Psoas muscle (tissue), 8 donors: ENCODE measurements around the gene MAP7. TPM values are rescaled to one million over a fixed set of nuclear protein-coding genes. Genes with fewer than 3 reads are reported as not detected.

Experiments used
- ATAC-seq, 4 donors: fragments of 200-7000 bp; cut with Tn5 transposase; one replicate each; pipeline ENCODE4 v1.9.1; 2020; ENCODE audit warnings: moderate library complexity in 3 of 4, mild to moderate bottlenecking in 2 of 4
- DNase-seq, 2 donors: peaks; one replicate each; pipeline ENCODE4 v3.0.0-alpha.2; 2020
- H3K27ac ChIP-seq: fragments of 200-600 bp; one replicate; pipeline ENCODE4 v1.8.0; 2022
- H3K27me3 ChIP-seq, 3 donors: fragments of 200-600 bp in 1 of 3; one replicate each; pipeline versions ENCODE4 v1.6.1 to v1.8.0; 2013 to 2022; ENCODE audit warnings: low read length in 2 of 3, mild to moderate bottlenecking in 2 of 3, moderate library complexity in 1 of 3; ENCODE audit not compliant: insufficient read depth in 3 of 3
- H3K36me3 ChIP-seq, 2 donors: fragments of 200-600 bp in 1 of 2; one replicate each; pipeline versions ENCODE4 v1.6.1 to v1.8.0; 2013 to 2022; ENCODE audit warnings: low read depth in 1 of 2, mild to moderate bottlenecking in 1 of 2, moderate library complexity in 1 of 2; ENCODE audit not compliant: insufficient read depth in 1 of 2
- H3K4me1 ChIP-seq: fragments of 200-600 bp; one replicate; pipeline ENCODE4 v1.8.0; 2022
- H3K4me3 ChIP-seq: fragments of 200-600 bp; one replicate; pipeline ENCODE4 v1.8.0; 2022; ENCODE audit warnings: mild to moderate bottlenecking
- H3K9me3 ChIP-seq: fragments of 200-600 bp; one replicate; pipeline ENCODE4 v1.8.0; 2022
- WGBS, 3 donors: extraction: QIAGEN DNeasy Blood & Tissue Kit; methylation state at CpG; one replicate each; pipeline versions ENCODE4 v1.1.6 to v1.1.7; 2013; 5-methylcytosine and 5-hydroxymethylcytosine counted together
- intact Hi-C, 2 donors: fragments of 100-400 bp; cut with DNase I; formaldehyde crosslinking; loops; one replicate each; pipeline versions ENCODE4 v1.11.0 to v1.14.2; 2022
- polyA plus RNA-seq, 3 donors: library from polyadenylated mRNA; stranded (reverse); fragments of 200-250 nt; gene quantifications; one replicate each; pipeline ENCODE4 v1.2.3, GENCODE V29; 2013
- total RNA-seq, 4 donors: library from RNA; stranded (reverse); fragmentation: NEBNext Ultra II Directional in 2 of 4; extraction: Animal tissue kit (Norgen Biotek cat#: 25700) in 2 of 4; gene quantifications; one replicate each; pipeline versions ENCODE4 v1.2.1 to v1.2.4, GENCODE V29; 2021 to 2023
- TF ChIP-seq, protein P1 (sequence below): fragments of 200-600 bp; IDR thresholded peaks from one replicate; pipeline ENCODE4 v1.8.0; 2022; ENCODE audit warnings: antibody characterized with exemption
- donor health status: healthy with polysubstance abuse.
- donor health status: DM: no; HTN: no; CAD: no; lungs with moderate emphysema.
- donor health status: Bipolar disorder and iron deficiency.
- donor health status: healthy.
- donor health status: DM: yes; HTN: yes; CAD: no.
- donor health status: DM: no; HTN: no; CAD: no.
- donor health status: DM: no; HTN: no; CAD: no.
- donor health status: DM: yes; HTN: yes; CAD: no.

The MAP7 gene
- total and polyA plus RNA-seq, 7 donors, result 0.10 to 0.94 (median 0.32) TPM

DNA sequence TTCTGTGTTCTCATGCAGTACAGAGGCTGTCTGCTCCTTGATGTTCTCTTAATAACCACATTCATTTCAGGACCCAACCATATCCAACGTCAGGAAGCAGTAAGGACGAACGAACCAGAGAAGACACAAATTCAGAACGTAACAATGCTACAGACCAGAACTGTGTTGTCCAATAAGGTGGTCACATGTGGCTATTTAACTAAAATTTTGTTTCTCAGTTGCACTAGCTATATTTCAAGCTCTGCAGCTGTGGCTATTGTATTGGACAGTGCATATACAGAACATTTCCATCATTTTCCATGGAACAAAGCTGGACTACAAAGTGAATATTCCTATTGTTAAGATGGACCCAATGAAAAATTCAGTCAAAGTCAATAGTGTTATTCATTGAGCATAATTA is 27.0 kb downstream of the MAP7 start:
- peaks cover 0 to 12% (median 0%) of the 10 kb centered on the region in 3 donors for H3K27me3 ChIP-seq
- no peak overlapping the region for H3K4me3 ChIP-seq
- no peaks in the 10 kb centered on the region for H3K36me3 ChIP-seq
- ATAC-seq (no peak), DNase-seq (no peak)
- intact Hi-C loops, result no loop called here
- TF ChIP-seq, protein P1, sequence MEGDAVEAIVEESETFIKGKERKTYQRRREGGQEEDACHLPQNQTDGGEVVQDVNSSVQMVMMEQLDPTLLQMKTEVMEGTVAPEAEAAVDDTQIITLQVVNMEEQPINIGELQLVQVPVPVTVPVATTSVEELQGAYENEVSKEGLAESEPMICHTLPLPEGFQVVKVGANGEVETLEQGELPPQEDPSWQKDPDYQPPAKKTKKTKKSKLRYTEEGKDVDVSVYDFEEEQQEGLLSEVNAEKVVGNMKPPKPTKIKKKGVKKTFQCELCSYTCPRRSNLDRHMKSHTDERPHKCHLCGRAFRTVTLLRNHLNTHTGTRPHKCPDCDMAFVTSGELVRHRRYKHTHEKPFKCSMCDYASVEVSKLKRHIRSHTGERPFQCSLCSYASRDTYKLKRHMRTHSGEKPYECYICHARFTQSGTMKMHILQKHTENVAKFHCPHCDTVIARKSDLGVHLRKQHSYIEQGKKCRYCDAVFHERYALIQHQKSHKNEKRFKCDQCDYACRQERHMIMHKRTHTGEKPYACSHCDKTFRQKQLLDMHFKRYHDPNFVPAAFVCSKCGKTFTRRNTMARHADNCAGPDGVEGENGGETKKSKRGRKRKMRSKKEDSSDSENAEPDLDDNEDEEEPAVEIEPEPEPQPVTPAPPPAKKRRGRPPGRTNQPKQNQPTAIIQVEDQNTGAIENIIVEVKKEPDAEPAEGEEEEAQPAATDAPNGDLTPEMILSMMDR, result no peak
- H3K9me3 ChIP-seq, result no peaks in the 10 kb centered on the region
- WGBS, 3 donors, result 84 to 86% (median 86%) methylated on average over 4 of the region's 4 CpGs
- no peaks in the 10 kb centered on the region for H3K4me1 ChIP-seq
- no peak overlapping the region for H3K27ac ChIP-seq

DNA sequence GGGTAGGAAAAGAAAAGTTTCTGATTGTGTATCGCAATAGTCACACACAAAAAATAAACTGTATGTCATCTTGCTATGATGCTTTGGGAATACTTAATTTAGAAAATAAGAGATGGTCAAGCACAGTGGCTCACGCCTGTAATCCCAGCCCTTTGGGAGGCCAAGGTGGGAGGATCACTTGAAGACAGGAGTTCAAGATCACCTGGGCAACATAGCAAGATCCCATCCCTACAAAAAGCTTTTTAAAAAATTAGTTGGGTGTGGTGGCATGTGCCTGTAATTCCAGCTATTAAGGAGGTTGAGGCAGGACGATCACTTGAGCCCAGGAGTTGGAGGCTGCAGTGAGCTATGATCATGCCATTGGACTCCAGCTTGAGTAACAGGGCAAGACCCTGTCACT is 27.6 kb downstream of the MAP7 start:
- Histone ChIP-seq H3K9me3 (no peaks in the 10 kb centered on the region), H3K4me1 (no peaks in the 10 kb centered on the region), H3K27ac (no peak overlapping the region), H3K27me3 (peaks cover 0 to 12% (median 0%) of the 10 kb centered on the region in 3 donors), H3K4me3 (no peak overlapping the region), H3K36me3 (no peaks in the 10 kb centered on the region)
- no peak for ATAC-seq
- TF ChIP-seq, protein P1, result no peak
- no peak for DNase-seq
- 80 to 88% (median 83%) methylated on average over 3 of the region's 3 CpGs for WGBS, 3 donors
- intact Hi-C loops, result no loop called here

DNA sequence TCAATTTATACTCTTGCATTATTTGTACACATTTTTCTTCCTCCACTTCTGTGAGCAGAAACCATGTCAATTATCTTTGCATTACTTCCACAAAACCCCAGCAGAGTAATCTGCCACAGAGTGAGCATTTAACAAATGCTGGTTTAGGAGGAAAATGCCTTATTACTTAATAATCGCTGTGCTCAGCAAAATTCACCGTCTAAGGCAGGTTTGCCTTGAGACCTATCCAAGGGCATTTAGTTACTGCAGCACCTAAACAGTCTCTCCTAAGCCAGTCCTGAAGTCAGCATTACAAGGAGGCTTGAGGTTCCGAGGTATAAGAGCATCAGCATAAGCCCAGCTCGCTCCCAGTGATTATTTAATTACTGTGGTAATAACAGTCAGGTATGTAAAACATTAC is 28.3 kb downstream of the MAP7 start:
- intact Hi-C loops, result no loop called here
- Histone ChIP-seq H3K9me3 (no peaks in the 10 kb centered on the region), H3K36me3 (no peaks in the 10 kb centered on the region), H3K27me3 (peaks cover 0 to 10% (median 0%) of the 10 kb centered on the region in 3 donors), H3K27ac (no peak overlapping the region), H3K4me3 (no peak overlapping the region), H3K4me1 (no peaks in the 10 kb centered on the region)
- WGBS, 3 donors, result 85 to 91% (median 88%) methylated on average over 4 of the region's 4 CpGs
- ATAC-seq (no peak), DNase-seq (no peak)
- TF ChIP-seq, protein P1, result no peak

DNA sequence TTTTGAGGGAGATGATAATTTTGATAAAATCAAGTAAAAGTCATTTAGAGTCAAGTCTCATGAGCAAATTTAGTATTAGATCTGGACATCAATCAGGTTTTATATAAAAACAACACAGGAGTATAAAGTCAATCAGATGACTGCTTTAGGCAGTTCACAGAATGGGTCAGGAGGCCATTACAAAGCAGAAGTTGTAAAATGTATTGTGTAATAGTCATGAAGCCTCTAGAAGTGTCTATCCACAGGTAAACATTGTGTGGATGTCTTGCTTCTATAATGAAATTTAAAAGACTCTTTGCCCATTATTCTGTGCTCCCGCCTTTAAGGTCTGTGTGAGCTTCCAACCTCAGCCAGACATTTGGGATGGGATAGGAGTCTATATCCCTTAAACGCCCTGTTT is 28.8 kb downstream of the MAP7 start:
- ATAC-seq, result no peak
- WGBS, 3 donors, result 81 to 83% (median 83%) methylated on average over 2 of the region's 2 CpGs

DNA sequence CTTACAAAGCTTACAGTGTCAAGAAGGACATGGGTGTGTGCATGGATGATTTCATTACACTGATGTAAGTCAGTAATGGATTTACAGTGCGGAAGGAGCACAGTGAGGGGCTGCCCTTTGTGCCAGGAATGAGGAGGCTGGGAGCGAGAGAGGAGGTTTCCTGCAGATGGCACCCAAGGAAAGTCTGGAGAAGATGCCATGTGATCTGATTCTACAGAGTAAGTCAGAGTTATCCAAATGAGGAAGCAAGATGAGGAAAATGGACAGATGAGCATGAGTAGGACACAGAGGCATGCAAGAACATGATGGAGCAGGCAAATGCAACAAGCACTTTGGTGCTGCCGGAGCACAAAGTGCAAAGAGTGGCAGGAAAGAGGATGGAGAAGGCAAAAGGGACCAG is 29.7 kb downstream of the MAP7 start:
- intact Hi-C loops, result no loop called here
- H3K27me3 ChIP-seq, result peaks cover 0 to 9% (median 0%) of the 10 kb centered on the region in 3 donors
- no peaks in the 10 kb centered on the region for H3K36me3 ChIP-seq
- TF ChIP-seq, protein P1, result no peak
- H3K4me1 ChIP-seq, result no peaks in the 10 kb centered on the region
- H3K27ac ChIP-seq, result no peak overlapping the region
- 69 to 78% (median 74%) methylated on average over 3 of the region's 3 CpGs for WGBS, 3 donors
- H3K9me3 ChIP-seq, result no peaks in the 10 kb centered on the region
- DNase-seq (no peak), ATAC-seq (no peak)
- no peak overlapping the region for H3K4me3 ChIP-seq

More for the DNA sequence above, 28.8 kb downstream of the MAP7 start:
- no peak overlapping the region for H3K27ac ChIP-seq
- H3K9me3 ChIP-seq, result no peaks in the 10 kb centered on the region
- no peak for DNase-seq
- H3K4me1 ChIP-seq, result no peaks in the 10 kb centered on the region
- peaks cover 0 to 9% (median 0%) of the 10 kb centered on the region in 3 donors for H3K27me3 ChIP-seq
- intact Hi-C loops, result no loop called here
- TF ChIP-seq, protein P1, result no peak
- H3K36me3 ChIP-seq, result no peaks in the 10 kb centered on the region
- no peak overlapping the region for H3K4me3 ChIP-seq
